Glomerular endothelial cell (primary cell): Measurements from ENCODE around the gene PIP5K1B. TPM values are rescaled to one million over a fixed set of nuclear protein-coding genes. Genes with fewer than 3 reads are reported as not detected.

Experiments
- DNase-seq: peaks from one replicate; pipeline ENCODE4 v3.0.0-alpha.2; 2011; ENCODE audit warnings: low read depth, low spot score; ENCODE audit errors: extremely low read depth
- total RNA-seq: library from RNA; depleted of rRNA; stranded (reverse); fragments of >200 nt; gene quantifications from 2 replicates; pipeline ENCODE4 v1.2.3, GENCODE V29; 2015

PIP5K1B gene
- total RNA-seq, 1 donor from 2014 or later = 0.23 TPM

DNA sequence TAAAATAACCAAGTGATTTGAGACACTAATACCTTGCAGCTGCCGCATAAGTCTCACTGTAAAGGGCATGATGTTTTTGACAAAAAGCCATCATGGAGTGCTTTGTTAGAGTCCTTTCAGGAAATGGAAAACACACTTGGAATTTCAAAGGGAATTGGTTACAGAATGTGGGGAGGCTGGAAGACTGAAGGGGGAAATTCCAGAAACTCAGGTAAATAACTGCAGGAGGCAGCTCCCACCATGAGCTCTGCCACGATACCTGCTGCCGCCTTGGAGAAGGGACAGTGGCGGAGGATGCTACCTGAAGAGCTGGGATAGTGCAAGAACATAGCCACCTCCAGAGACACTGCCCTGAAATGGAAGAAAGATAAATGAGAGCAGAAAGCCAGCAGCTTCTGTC, 242.0 kb downstream of the PIP5K1B start:
- no peak for DNase-seq

- no peak for DNase-seq
These were observed 243.0 kb downstream of the PIP5K1B start for GRCh38 chr9:68947842-68948569.

- DNase-seq = no peak
These were observed 244.4 kb downstream of the PIP5K1B start for GRCh38 chr9:68949271-68950000.

GRCh38 chr9:68950188-68950587, 245.1 kb downstream of the PIP5K1B start:
- no peak for DNase-seq

- DNase-seq = no peak
These were observed 245.6 kb downstream of the PIP5K1B start for GRCh38 chr9:68950689-68951088.

- no peak for DNase-seq
These were observed 247.0 kb downstream of the PIP5K1B start for GRCh38 chr9:68951879-68952659.

- no peak for DNase-seq
These were observed 248.7 kb downstream of the PIP5K1B start for GRCh38 chr9:68953771-68954170.

- no peak for DNase-seq
These were observed 250.3 kb downstream of the PIP5K1B start for GRCh38 chr9:68955330-68955729.

GRCh38 chr9:68957479-68957878, 252.4 kb downstream of the PIP5K1B start:
- DNase-seq = no peak

GRCh38 chr9:68961587-68961986, 256.5 kb downstream of the PIP5K1B start:
- DNase-seq = no peak

- DNase-seq = no peak
These were observed 258.4 kb downstream of the PIP5K1B start for GRCh38 chr9:68963416-68963815.

DNA sequence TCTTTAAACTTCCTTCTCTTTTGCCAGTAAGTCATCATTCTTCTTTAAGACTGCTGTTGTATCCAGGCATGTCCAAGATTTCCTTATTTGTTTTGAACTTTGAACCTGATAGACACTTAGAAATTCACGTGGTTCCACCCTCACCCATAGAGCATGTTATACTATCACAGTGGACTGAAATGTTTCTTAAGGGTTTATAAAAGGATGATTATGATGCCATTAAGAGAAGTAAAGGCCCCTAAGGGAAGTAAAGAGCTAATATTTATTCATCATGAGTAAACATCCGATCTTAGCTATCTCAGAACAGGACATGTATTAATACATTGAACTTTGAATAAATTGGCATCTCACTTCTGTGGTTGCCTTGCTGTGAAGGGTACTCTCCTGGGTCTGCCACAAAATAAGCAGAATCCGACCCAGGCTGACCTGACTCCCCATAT, 259.1 kb downstream of the PIP5K1B start:
- no peak for DNase-seq

- DNase-seq = no peak
These were observed 259.7 kb downstream of the PIP5K1B start for GRCh38 chr9:68964765-68965164.

GRCh38 chr9:68966496-68966944, 261.5 kb downstream of the PIP5K1B start:
- no peak for DNase-seq

DNA sequence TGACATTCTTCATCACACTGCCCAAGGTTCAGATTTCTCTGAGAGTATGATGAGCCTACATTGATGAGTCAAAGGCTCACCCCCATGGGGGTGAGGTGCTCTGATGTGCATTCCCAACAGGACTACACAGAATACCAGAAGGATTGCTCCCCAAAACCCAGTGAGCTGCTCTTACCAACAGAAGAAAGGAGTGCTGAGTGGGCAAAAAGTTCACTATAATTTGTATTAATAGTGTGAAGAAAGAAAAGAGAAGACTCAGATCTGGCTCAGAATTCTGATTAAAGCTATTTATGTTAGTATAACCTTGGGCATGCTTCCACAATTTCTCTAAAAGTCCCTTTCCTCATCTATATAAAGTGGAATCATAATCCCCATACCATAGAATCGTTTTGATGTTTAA, 262.8 kb downstream of the PIP5K1B start:
- no peak for DNase-seq

DNA sequence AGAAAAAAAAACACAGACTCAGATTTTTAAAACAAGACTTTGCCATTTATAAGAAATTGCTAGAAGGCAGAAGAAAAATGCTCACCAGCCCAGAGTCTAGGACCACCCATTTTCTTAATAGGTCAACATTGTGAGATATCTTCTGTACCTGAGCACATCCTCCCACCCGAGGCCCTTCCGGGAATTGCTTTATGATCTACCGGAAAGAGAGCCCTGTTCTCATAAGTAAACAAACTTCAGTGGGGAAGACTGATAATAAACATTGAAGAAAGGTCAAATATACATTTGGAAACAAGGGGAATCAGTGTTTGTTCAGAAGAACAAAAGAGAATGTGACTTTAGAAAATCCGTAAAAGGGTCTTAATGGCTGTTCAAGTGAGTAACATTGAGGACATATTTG, 264.5 kb downstream of the PIP5K1B start:
- DNase-seq = no peak

DNA sequence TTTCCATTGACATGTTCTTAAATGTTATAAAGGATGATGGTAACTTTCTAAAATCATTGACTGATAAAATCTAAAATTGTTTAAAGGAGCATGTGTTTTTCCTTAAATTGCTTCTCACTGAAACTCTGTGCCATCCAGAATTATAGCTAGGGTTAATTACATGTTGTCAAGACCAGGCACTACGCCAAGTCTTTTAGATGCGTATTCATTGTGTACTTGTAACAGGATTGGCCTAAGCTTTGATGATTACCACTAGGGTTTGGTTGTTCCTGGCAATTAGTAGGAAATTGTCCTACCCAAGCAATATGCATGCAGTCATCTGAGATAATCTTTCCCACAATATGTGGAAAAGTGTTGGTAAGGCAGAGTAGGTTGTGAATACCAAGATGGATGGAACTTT, 265.1 kb downstream of the PIP5K1B start:
- DNase-seq = no peak

GRCh38 chr9:68973619-68974018, 268.6 kb downstream of the PIP5K1B start:
- no peak for DNase-seq

- DNase-seq = no peak
These were observed 269.4 kb downstream of the PIP5K1B start for GRCh38 chr9:68974431-68974830.

DNA sequence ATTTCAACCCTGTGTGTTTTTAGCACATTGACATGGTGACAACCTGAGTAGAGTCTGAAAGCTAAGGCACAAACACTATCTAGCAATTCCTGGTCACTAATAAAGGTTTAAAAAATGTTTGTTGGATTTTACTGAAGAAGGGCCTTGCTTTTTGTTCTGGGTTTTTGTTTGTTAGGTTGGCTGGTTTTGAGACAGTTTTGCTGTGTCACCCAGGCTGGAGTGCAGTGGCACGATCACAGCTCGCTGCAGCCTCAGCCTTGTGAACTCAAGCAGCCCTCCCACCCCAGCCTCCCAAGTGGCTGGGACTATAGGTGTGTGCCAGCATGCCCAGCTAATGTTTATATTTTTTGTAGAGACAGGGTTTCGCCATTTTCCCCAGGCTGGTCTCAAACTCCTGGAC, 269.9 kb downstream of the PIP5K1B start:
- no peak for DNase-seq

DNA sequence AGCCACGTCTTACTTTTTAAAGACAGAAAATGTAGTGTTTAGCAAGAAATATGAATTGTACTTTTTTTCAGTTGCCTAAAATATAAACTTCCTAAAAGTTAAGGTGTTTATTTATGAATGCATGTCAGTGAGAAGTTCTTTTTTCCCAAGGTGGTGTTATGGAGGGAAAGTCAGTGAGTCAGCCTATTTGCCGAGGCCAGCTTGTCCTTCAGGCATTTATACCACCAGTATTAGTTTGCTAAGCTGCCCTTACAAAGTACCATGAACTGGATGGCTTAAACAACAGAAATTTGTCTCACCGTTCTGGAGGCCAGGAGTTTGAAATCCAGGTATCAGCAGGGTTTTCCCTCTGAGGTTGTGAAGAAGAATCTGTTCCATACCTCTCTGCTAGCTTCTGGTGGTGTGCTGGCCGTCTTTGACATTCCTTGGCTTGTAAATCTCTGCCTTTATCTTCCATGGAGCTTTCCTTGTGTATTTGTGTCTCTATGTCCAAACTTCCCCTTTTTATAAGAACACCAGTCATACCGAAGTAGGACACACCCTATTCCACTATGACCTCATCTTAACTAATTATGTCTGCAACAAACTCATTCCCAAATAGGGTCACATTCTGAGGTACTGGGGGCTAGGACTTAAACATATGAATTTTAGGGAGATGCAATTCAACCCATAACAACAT, 270.5 kb downstream of the PIP5K1B start:
- no peak for DNase-seq
